Measurements from ENCODE around the gene MAP7.

DNA sequence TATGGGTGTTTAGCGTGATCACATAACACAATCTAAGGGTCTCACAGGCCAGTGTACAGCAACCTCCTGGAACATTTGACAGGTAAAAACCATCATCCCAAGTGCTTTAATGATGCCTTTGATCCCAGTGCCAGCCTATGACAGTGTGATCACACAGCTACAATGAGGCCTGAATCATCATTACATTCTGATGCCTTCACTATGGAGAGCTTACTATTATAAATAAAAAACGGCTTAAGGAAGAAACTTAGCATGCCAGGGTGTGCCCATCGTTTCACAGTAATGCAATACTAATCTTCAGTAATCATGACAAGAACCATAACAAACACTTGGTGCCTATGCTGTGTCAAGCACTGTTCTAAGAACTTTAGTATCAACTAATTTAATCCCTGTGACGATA is 11.4 kb downstream of the MAP7 start:
- TF ChIP-seq POLR2AphosphoS5 (IDR thresholded peaks at IDR 0.05; ENCODE audit: low read depth, low read length), result no peak
- TF ChIP-seq POLR2A (IDR thresholded peaks at IDR 0.05; ENCODE audit: low read depth, low read length), result no peak
- no peak for TF ChIP-seq TAF1 (IDR thresholded peaks at IDR 0.05; ENCODE audit: borderline replicate concordance, low read depth, low read length)

Data from GM12892 (cell line).